ENCODE results near the gene PTGES3L. TPM values are rescaled to one million over a fixed set of nuclear protein-coding genes. Genes with fewer than 3 reads are reported as not detected.
"Not testable (repeated sequence)": the region's sequence is repeated elsewhere in the genome, so short reads cannot be mapped to it uniquely, and the experiment has no call there.

Gene PTGES3L
- total RNA-seq, 1 donor = 3.0 TPM

DNA sequence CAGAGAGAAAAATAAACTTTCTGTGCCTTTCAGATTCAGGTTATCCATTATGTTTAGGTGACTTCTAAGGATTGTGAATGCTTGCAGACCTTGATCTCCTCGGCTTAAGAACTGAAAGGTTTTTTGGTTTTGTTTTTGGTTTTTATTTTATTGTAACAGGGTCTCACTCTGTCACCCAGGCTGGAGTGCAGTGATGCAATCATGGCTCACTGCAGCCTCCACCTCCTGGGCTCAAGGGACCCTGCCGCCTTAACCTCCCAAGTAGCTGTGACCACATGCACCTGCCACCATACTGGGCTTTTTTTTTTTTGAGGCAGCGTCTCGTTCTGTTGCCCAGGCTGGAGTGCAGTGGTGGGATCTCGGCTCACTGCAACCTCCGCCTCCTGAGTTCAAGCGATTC lies 56.4 kb downstream of the PTGES3L start:
- not testable (repeated sequence) for DNase-seq (ENCODE audit: low read depth in 2 of 3, low spot score in 2 of 3)

DNA sequence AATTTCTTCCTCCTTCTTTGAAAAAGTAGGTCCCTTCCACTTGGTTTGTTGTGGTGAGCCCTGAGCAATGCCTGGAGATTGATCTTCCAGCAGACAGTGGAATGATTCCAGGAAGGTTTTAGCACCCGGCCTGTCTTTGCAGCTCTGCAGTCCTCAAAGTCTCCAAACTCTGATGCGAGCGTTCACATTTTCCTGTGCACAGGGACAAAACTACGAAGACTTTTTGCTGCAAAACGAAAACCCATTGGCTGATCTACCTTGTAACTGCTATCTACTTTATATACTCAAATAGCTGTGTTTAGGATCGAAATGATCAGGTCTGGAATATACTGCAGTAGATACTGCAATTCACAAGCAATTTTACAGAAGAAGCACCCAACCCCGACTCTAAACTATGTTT lies 57.6 kb downstream of the PTGES3L start:
- no peak for DNase-seq (ENCODE audit: low read depth in 2 of 3, low spot score in 2 of 3)

DNA sequence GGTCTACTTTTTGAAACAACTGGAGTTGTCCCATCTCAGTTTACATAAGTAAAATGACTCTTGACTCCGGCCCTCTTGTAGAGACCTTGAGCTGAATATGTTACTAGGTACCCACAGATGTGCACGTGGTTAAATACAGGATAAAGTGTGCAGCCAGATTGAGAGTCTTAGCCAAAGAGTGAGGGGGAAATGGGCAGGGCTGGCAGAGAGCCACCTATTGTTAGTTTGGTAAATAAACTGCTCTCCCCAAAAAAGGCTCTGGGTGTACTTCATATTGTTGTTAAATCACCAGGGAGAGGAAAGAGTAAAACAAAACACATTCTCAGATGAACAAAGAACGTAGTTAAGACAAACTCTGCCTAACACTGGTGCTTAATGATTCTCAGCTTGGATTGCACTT lies 59.0 kb downstream of the PTGES3L start:
- peak in 2 of 3 donors; percentile 22 to 74 for DNase-seq (ENCODE audit: low read depth in 2 of 3, low spot score in 2 of 3)

DNA sequence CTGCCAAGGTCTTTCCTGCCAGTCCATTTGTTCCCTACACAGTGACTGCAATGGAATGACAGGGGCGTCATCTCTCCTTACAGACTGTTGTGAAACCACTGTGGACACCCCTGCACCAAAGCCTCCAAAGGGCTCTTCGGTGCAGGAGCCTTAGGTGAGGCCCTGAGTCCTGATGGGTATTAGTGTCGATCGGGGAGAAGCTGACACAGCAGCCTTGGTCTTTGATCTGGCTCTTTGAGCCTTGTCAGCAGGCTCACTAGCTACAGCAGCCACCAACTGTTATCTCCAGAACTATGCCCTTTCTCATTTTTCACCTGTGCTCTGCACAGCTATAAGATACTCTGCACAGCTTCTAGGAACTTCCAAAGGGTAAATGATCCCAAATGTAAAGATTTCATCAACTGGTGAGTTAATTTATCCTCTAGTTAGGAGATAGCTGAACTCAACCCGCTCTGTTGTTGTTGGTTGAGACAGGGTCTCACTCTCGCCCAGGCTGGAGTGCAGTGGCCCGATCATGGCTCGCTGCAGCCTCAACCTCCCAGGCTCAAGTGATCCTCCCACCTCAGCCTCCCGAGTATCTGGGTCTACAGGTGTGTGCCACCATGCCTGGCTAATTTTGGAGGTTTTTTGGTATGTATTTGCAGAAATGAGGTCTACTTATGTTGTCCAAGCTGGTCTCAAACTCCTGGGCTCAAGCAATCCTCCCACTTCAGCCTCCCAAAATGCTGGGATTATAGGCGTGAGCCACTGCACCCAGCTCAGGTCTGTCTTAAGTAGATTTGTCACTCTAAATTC lies 59.6 kb downstream of the PTGES3L start:
- DNase-seq (ENCODE audit: low read depth in 2 of 3, low spot score in 2 of 3) = no peak

DNA sequence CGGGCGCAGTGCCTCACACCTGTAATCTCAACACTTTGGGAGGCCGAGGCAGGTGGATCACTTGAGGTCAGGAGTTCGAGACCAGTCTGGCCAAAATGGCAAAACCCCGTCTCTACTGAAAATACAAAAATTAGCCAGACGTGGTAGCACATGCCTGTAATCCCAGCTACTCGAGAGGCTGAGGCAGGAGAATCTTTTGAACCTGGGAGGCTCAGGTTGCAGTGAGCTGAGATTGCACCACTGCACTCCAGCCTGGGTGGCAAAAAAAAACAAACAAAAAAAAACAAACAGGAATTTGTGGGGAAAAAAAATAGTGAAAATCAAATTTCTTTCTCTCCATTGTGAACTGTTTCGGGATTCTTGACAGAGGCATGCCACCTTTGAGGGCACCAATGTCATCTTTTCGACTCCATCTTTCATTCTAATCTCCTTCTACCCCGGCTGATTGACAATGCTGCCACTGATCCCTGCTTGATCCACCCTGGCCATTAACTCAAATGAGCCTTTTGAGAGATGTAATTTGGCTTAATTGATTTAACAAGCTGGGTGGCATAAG lies 60.3 kb downstream of the PTGES3L start:
- DNase-seq (ENCODE audit: low read depth in 2 of 3, low spot score in 2 of 3) = not testable (repeated sequence)

DNA sequence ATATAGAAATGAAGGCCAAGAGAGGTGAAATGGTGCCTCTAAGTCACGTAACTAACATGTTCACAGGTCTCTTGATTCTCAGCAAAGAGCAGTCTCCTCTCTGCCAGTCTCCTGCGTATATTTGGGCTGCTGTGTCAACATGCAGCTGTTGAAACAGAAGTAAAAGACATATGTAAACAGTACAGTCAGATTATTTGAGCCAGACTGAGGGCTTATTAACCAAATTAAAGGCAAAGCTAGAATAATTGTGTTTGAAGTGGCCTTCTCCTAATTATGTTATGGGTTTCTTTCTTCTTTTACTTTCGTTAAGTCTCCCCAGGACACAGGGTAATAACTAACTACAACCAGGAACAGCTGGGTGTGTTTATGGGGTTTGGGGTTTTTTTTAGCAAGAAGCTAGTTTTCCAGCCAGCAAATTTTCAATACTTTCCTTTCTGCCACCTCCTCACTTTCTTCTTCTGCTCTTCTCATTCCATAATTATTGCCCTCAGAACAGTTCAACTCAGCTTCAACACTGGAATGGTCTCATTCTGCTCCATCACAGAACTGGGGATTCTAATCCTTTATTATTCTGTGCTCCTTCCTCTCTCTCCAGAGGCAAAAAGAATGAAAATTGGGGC lies 60.9 kb downstream of the PTGES3L start:
- no peak for DNase-seq (ENCODE audit: low read depth in 2 of 3, low spot score in 2 of 3)

Small RNA genes lying within 50 kb of the gene (small RNA-seq; reads per million reads assigned to genes)
- gene AARSD1 (1.0 reads per million, percentile 34 among the genes with 10 or more reads in this experiment), gene RF00561 (not detected)

Other genes with a start within 250 kb of the PTGES3L start
- gene EZH1, start 235.0 kb downstream of the PTGES3L start, total RNA-seq = 35.8 TPM
- gene RAMP2, start 218.9 kb downstream of the PTGES3L start, total RNA-seq = 0.27 TPM
- 45.5 TPM for gene VPS25, start 206.6 kb downstream of the PTGES3L start, total RNA-seq
- under 0.01 TPM for gene WNK4, start 199.5 kb downstream of the PTGES3L start, total RNA-seq
- 56.6 TPM for gene COA3, start 181.4 kb downstream of the PTGES3L start, total RNA-seq
- gene CNTD1, start 181.2 kb downstream of the PTGES3L start, total RNA-seq = under 0.01 TPM
- 67.9 TPM for gene BECN1, start 155.8 kb downstream of the PTGES3L start, total RNA-seq
- 39.0 TPM for gene PSME3, start 146.7 kb downstream of the PTGES3L start, total RNA-seq
- gene AOC2, start 135.5 kb downstream of the PTGES3L start, total RNA-seq = 1.3 TPM
- 0.27 TPM for gene AOC3, start 128.9 kb downstream of the PTGES3L start, total RNA-seq
- gene G6PC1, start 79.3 kb downstream of the PTGES3L start, total RNA-seq = not detected
- gene AARSD1, start 15.6 kb downstream of the PTGES3L start, total RNA-seq = 15.9 TPM
- 12.7 TPM for gene RUNDC1, start 485 bp upstream of the PTGES3L start, total RNA-seq
- gene RPL27, start 18.3 kb upstream of the PTGES3L start, total RNA-seq = 2,332 TPM
- gene IFI35, start 26.7 kb upstream of the PTGES3L start, total RNA-seq = 47.9 TPM
- gene VAT1, start 42.3 kb upstream of the PTGES3L start, total RNA-seq = 116 TPM
- gene RND2, start 45.2 kb upstream of the PTGES3L start, total RNA-seq = 0.27 TPM
- gene BRCA1, start 145.3 kb upstream of the PTGES3L start, total RNA-seq = 14.3 TPM
- gene NBR1, start 191.1 kb upstream of the PTGES3L start, total RNA-seq = 27.2 TPM
- gene TMEM106A, start 231.8 kb upstream of the PTGES3L start, total RNA-seq = 25.0 TPM
- gene CCDC200, start 248.5 kb upstream of the PTGES3L start, total RNA-seq = 0.27 TPM